Esophagus squamous epithelium (tissue), 5 donors: ENCODE measurements around the gene PLA2G4B. TPM values are rescaled to one million over a fixed set of nuclear protein-coding genes. Genes with fewer than 3 reads are reported as not detected.

Experiments used
- DNase-seq: peaks from one replicate; lab custom pipeline; 2025; lab: John Stamatoyannopoulos, UW
- H3K27ac ChIP-seq, 4 donors: fragments of 200-600 bp; sonication (generic); one replicate each; pipeline ENCODE4 v1.5.1; 2016 to 2019; ENCODE audit warnings: mild to moderate bottlenecking in 1 of 4
- H3K27me3 ChIP-seq, 4 donors: fragments of 200-600 bp; sonication (generic); 1 replicate in 3 of 4; 2 replicates in 1 of 4; pipeline versions ENCODE4 v1.5.1 to v1.6.0; 2017 to 2021; ENCODE audit warnings: antibody characterized with exemption in 1 of 4
- H3K36me3 ChIP-seq, 3 donors: fragments of 200-600 bp; sonication (generic); one replicate each; pipeline ENCODE4 v1.5.1; 2016 to 2019
- H3K4me1 ChIP-seq, 3 donors: fragments of 200-600 bp; sonication (generic); one replicate each; pipeline ENCODE4 v1.5.1; 2017 to 2019
- H3K4me3 ChIP-seq, 4 donors: fragments of 200-600 bp; sonication (generic); 1 replicate in 3 of 4; 2 replicates in 1 of 4; pipeline ENCODE4 v1.5.1; 2016 to 2019; ENCODE audit warnings: mild to moderate bottlenecking in 2 of 4, moderate library complexity in 1 of 4
- H3K9me3 ChIP-seq, 3 donors: fragments of 200-600 bp; sonication (generic); one replicate each; pipeline ENCODE4 v1.5.1; 2016 to 2019
- POLR2A ChIP-seq, 4 donors: fragments of 450-650 bp; IDR thresholded peaks; one replicate each; pipeline ENCODE4 v1.6.1; 2017; ENCODE audit warnings: antibody characterized with exemption in 4 of 4, mild to moderate bottlenecking in 4 of 4, moderate library complexity in 3 of 4
- WGBS, 2 donors: methylation state at CpG; one replicate each; pipeline ENCODE4 v1.1.5; 2018; 5-methylcytosine and 5-hydroxymethylcytosine counted together
- intact Hi-C: fragments of 100-400 bp; cut with DNase I; formaldehyde crosslinking; loops from one replicate; pipeline ENCODE4 v1.15.0; 2022
- total RNA-seq, 4 donors: library from RNA; depleted of rRNA; stranded (reverse); fragments of >200 nt; gene quantifications; one replicate each; pipeline ENCODE4 v1.1.0, GENCODE V29; 2016
- TF ChIP-seq, protein P1 (sequence below), 6 experiments: fragments of 450-650 bp in 4 of 6; fragments of 200-600 bp in 2 of 6; sonication (generic) in 2 of 6; IDR thresholded peaks; one replicate each; pipeline ENCODE4 v1.5.1; 2016 to 2019; ENCODE audit warnings: antibody characterized with exemption in 6 of 6, mild to moderate bottlenecking in 4 of 6, moderate library complexity in 4 of 6
- donor health status: DM: yes; HTN: yes; CAD: no.

Gene PLA2G4B
- total RNA-seq, 4 donors from 2014 or later, result 26.5 to 58.9 (median 39.7) TPM

DNA sequence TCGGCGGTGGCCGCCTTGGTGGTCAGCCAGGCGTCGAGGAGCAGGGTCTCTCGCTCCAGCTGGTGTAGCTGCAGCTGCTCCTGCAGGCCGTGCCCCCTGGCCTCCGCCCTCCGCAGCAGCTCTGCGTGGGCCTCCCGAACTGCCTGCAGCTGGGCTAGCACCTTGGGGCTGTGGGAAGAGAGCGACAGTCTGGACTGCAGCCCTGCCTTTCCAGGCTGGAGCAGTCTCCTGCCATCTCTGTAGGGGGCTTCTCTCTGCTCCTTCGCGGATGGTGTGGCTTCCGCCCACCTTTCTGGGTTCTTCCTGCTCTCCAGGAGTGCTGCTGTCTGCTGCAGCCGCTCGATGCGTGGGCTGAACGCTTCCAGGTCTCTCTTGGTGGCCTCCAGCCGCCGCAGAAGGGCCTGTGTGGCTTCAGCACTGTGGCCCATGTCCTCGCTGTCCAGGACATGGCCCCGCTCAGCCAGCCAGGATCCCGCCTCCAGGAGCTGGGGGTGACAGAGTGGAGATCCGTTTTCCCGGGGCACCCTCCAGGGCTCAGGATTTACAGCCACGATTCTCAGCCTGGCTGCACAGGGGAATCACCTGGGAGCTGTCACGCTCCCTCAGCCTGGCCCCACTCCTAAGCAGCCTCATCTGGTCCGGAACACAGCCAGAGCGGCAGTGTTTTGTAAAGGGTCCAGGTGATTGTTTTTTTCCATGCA lies 16.8 kb downstream of the PLA2G4B start:
- Histone ChIP-seq H3K9me3 (no peaks in the 10 kb centered on the region), H3K36me3 (no peaks in the 10 kb centered on the region), H3K4me3 (no peak overlapping the region), H3K27me3 (peaks cover 0 to 58% (median 0%) of the 10 kb centered on the region in 4 donors), H3K4me1 (peaks cover 0 to 75% (median 3%) of the 10 kb centered on the region in 3 donors), H3K27ac (no peak overlapping the region)
- no peak for DNase-seq
- WGBS, 2 donors, result 58 to 64% methylated on average over 5 to 12 of the region's 30 CpGs
- intact Hi-C loops, result no loop called here
- TF ChIP-seq, protein P1, sequence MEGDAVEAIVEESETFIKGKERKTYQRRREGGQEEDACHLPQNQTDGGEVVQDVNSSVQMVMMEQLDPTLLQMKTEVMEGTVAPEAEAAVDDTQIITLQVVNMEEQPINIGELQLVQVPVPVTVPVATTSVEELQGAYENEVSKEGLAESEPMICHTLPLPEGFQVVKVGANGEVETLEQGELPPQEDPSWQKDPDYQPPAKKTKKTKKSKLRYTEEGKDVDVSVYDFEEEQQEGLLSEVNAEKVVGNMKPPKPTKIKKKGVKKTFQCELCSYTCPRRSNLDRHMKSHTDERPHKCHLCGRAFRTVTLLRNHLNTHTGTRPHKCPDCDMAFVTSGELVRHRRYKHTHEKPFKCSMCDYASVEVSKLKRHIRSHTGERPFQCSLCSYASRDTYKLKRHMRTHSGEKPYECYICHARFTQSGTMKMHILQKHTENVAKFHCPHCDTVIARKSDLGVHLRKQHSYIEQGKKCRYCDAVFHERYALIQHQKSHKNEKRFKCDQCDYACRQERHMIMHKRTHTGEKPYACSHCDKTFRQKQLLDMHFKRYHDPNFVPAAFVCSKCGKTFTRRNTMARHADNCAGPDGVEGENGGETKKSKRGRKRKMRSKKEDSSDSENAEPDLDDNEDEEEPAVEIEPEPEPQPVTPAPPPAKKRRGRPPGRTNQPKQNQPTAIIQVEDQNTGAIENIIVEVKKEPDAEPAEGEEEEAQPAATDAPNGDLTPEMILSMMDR (IDR thresholded peaks at IDR 0.05), result no peak
- TF ChIP-seq POLR2A (IDR thresholded peaks at IDR 0.05), result no peak

DNA sequence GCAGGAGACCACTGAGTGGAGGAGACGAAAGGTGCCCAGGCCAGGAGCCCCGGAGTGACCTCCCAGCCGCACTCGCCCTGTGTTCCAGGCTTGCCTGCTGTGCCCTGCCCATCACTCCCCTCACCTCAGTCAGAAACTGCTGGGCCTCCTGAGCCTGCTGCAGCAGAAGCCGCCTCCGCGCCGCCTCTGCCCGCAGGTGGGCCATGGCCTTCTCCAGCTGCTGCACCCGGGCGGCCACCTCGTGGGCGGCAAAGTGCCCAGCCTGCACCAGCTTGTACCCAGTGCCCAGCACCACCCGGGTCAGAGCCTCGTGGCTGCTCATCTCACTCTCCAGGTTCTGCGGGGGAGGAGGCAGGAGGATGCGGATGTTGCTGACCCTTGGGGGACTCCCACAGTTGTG lies 17.6 kb downstream of the PLA2G4B start:
- no peak for DNase-seq
- intact Hi-C loops, result no loop called here
- peaks cover 0 to 60% (median 0%) of the 10 kb centered on the region in 4 donors for H3K27me3 ChIP-seq

DNA sequence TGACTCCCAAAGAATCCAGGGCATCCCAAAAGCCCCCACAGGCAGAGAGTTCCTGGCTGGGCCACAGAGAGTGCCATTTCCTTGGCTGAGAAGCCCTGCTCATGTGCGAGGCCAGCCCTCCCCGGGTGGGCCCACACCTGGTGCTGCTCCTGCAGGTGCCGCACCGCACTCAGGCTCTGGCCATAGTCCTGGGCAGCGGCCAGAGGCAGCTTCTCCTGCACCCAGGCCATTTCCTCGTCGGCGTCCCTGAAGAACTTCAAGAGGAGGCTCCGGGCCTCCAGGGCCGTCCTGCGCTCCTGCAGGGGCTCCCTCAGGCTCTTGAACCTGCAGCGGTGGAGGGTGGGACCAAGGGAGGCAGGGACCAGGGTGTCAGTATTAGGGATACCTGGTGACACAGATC lies 18.1 kb downstream of the PLA2G4B start:
- Histone ChIP-seq H3K4me3 (no peak overlapping the region), H3K9me3 (no peaks in the 10 kb centered on the region), H3K36me3 (no peaks in the 10 kb centered on the region), H3K27ac (no peak overlapping the region), H3K27me3 (peaks cover 0 to 57% (median 0%) of the 10 kb centered on the region in 4 donors), H3K4me1 (peaks cover 0 to 67% (median 0%) of the 10 kb centered on the region in 3 donors)
- no peak for TF ChIP-seq POLR2A (IDR thresholded peaks at IDR 0.05)
- TF ChIP-seq, protein P1 (IDR thresholded peaks at IDR 0.05), result no peak
- intact Hi-C loops, result no loop called here
- no peak for DNase-seq
- WGBS, 2 donors, result no CpG with 5 or more reads among the region's 12 CpGs

More for the DNA sequence above, 17.6 kb downstream of the PLA2G4B start:
- H3K36me3 ChIP-seq, result no peaks in the 10 kb centered on the region
- no peak overlapping the region for H3K4me3 ChIP-seq
- no peaks in the 10 kb centered on the region for H3K9me3 ChIP-seq
- WGBS, 2 donors, result 96 to 100% methylated on average over 2 to 10 of the region's 17 CpGs
- TF ChIP-seq POLR2A (IDR thresholded peaks at IDR 0.05), result no peak
- no peak overlapping the region for H3K27ac ChIP-seq
- H3K4me1 ChIP-seq, result peaks cover 0 to 72% (median 0%) of the 10 kb centered on the region in 3 donors

DNA sequence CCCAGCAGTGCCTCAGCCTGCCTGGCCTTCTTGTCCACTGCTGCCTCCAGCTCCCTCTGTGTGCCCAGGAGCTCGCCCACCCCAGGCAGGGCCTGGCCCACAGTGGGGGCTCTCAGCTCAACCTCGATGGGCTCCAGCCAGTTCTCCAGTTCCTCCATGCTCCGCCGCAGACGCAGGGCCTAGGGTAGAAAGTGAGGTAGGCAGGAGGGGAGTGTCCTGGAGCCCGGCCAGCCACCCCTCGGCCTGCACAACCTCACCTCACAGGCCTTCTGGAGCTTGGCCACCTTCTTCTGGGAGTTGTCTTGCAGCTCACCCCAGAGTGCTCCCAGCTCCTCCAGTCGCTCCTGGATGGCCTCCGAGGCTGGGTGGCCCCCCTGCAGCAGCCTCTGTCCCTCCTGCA lies 18.7 kb downstream of the PLA2G4B start:
- intact Hi-C loops, result no loop called here
- Histone ChIP-seq H3K27ac (no peak overlapping the region), H3K27me3 (peaks cover 0 to 51% (median 0%) of the 10 kb centered on the region in 4 donors), H3K4me1 (peaks cover 0 to 61% (median 0%) of the 10 kb centered on the region in 3 donors), H3K36me3 (no peaks in the 10 kb centered on the region), H3K4me3 (no peak overlapping the region), H3K9me3 (no peaks in the 10 kb centered on the region)
- TF ChIP-seq POLR2A (IDR thresholded peaks at IDR 0.05), result no peak
- TF ChIP-seq, protein P1 (IDR thresholded peaks at IDR 0.05), result no peak
- 54 to 60% methylated on average over 2 of the region's 9 CpGs for WGBS, 2 donors
- no peak for DNase-seq

GRCh38 chr15:41858756-41859155 lies 20.1 kb downstream of the PLA2G4B start:
- H3K27ac ChIP-seq, result no peak overlapping the region
- no peak overlapping the region for H3K4me3 ChIP-seq
- H3K27me3 ChIP-seq, result peaks cover 0 to 37% (median 0%) of the 10 kb centered on the region in 4 donors
- H3K9me3 ChIP-seq, result no peaks in the 10 kb centered on the region
- WGBS, 2 donors, result 57 to 65% methylated on average over 4 to 5 of the region's 15 CpGs
- H3K36me3 ChIP-seq, result no peaks in the 10 kb centered on the region
- TF ChIP-seq, protein P1 (IDR thresholded peaks at IDR 0.05), result peak in 1 of 6 experiments; percentile 32
- TF ChIP-seq POLR2A (IDR thresholded peaks at IDR 0.05), result no peak
- H3K4me1 ChIP-seq, result peaks cover 0 to 47% (median 0%) of the 10 kb centered on the region in 3 donors
- intact Hi-C loops, result no loop called here
- DNase-seq, result no peak
